GM12873 (cell line): ENCODE measurements around the gene ATP8B2.

Experiments used
- CTCF ChIP-seq: IDR thresholded peaks from 2 replicates; pipeline ENCODE4 v1.5.1; 2012; ENCODE audit warnings: low read depth, mild to moderate bottlenecking, moderate library complexity, low read length, control low read depth; ENCODE audit not compliant: insufficient read depth; ENCODE audit errors: missing control alignments

The ATP8B2 gene

GRCh38 chr1:154361357-154361756 is 36.0 kb downstream of the ATP8B2 start:
- TF ChIP-seq CTCF: no peak

GRCh38 chr1:154371436-154371835 is 46.1 kb downstream of the ATP8B2 start:
- TF ChIP-seq CTCF: no peak

GRCh38 chr1:154379301-154379700 is 54.0 kb downstream of the ATP8B2 start:
- TF ChIP-seq CTCF: no peak

GRCh38 chr1:154384650-154385489 is 59.5 kb downstream of the ATP8B2 start:
- TF ChIP-seq CTCF: no peak

GRCh38 chr1:154386643-154387352 is 61.5 kb downstream of the ATP8B2 start:
- no peak for TF ChIP-seq CTCF

GRCh38 chr1:154391086-154391770 is 65.9 kb downstream of the ATP8B2 start:
- no peak for TF ChIP-seq CTCF

GRCh38 chr1:154398141-154398540 is 72.8 kb downstream of the ATP8B2 start:
- TF ChIP-seq CTCF: no peak
